HepG2 (cell line): ENCODE results near the gene CCN2. TPM values are rescaled to one million over a fixed set of nuclear protein-coding genes. Genes with fewer than 3 reads are reported as not detected.

Experiments
- ATAC-seq: fragments of 200-7000 bp; cut with Tn5 transposase; 3 replicates; pipeline ENCODE4 v1.9.1; 2020; ENCODE audit warnings: mild to moderate bottlenecking, moderate library complexity
- BruUV-seq: library from RNA; stranded (reverse); fragments of 400-500 nt; replicated peaks from 2 replicates; lab custom pipeline; 2021; lab: Mats Ljungman, UMichigan
- CTCF ChIA-PET: fragments of 300-600 bp; formaldehyde crosslinking; extraction: SDS; loops from one replicate; lab custom pipeline; 2021; ENCODE audit warnings: low total read pairs, inconsistent platforms, low intra/inter-chr PET ratio; lab: Yijun Ruan, JAX
- POLR2A ChIA-PET: fragments of 350-600 bp; sonication (Branson Sonifier 250); formaldehyde crosslinking; loops from one replicate; lab custom pipeline; 2020; ENCODE audit warnings: antibody characterized with exemption, inconsistent platforms; lab: Yijun Ruan, JAX
- DNase-seq: peaks from one replicate; pipeline ENCODE4 v3.0.0-alpha.2; 2015; ENCODE audit warnings: low spot score
- FAIRE-seq: peaks from 3 replicates; lab custom pipeline; 2011; peaks lifted over from hg19 to GRCh38; lab: Jason Lieb, UNC
- H2AFZ ChIP-seq: one replicate; pipeline ENCODE4 v1.6.1; 2011; ENCODE audit warnings: low read length, inconsistent platforms
- H3K27ac ChIP-seq: fragments of 300-600 bp; 3 replicates; pipeline ENCODE4 v1.8.0; 2011; ENCODE audit warnings: mixed run types, mild to moderate bottlenecking, mixed read lengths, low read length, inconsistent platforms; ENCODE audit not compliant: insufficient read depth; ENCODE audit errors: extremely low read length
- H3K27me3 ChIP-seq, 2 experiments: fragments of 200-600 bp in 1 of 2; 2 replicates in 1 of 2; 3 replicates in 1 of 2; pipeline versions ENCODE4 v1.6.0 to v1.8.0; 2011; ENCODE audit warnings: low read length in 2 of 2, mild to moderate bottlenecking in 2 of 2, moderate library complexity in 2 of 2, inconsistent platforms in 1 of 2; ENCODE audit not compliant: insufficient read depth in 2 of 2, control insufficient read depth in 1 of 2
- H3K36me3 ChIP-seq, 2 experiments: fragments of 200-600 bp in 1 of 2; replicated peaks in 1 of 2; 2 replicates in 1 of 2; 3 replicates in 1 of 2; pipeline versions ENCODE4 v1.5.1 to v1.8.0; 2011; ENCODE audit warnings: low read length in 2 of 2, inconsistent platforms in 1 of 2; ENCODE audit not compliant: insufficient read depth in 2 of 2, control insufficient read depth in 1 of 2
- H3K4me1 ChIP-seq: 2 replicates; pipeline ENCODE4 v1.5.1; 2012; ENCODE audit warnings: low read length, inconsistent platforms; ENCODE audit not compliant: insufficient read depth
- H3K4me2 ChIP-seq: 2 replicates; pipeline ENCODE4 v1.6.0; 2011; ENCODE audit warnings: low read depth, low read length, inconsistent platforms
- H3K4me3 ChIP-seq, 3 experiments: fragments of 200-600 bp in 1 of 3; sonication (generic), shearing (Covaris generic) in 1 of 3; replicated peaks in 1 of 3; 2 replicates each; pipeline ENCODE4 v1.5.1; 2011 to 2016; ENCODE audit warnings: low read length in 3 of 3, inconsistent platforms in 2 of 3, low read depth in 2 of 3, mild to moderate bottlenecking in 2 of 3, control low read depth in 1 of 3, mixed read lengths in 1 of 3; ENCODE audit not compliant: insufficient read depth in 1 of 3
- H3K79me2 ChIP-seq: one replicate; pipeline ENCODE4 v1.6.1; 2011; ENCODE audit warnings: low read length, inconsistent platforms; ENCODE audit not compliant: insufficient read depth
- H3K9ac ChIP-seq: 2 replicates; pipeline ENCODE4 v1.6.0; 2011; ENCODE audit warnings: mild to moderate bottlenecking, low read depth, low read length, inconsistent platforms; ENCODE audit not compliant: insufficient read depth
- H3K9me3 ChIP-seq: 2 replicates; pipeline ENCODE4 v1.5.1; 2012; ENCODE audit warnings: mild to moderate bottlenecking, low read length
- H4K20me1 ChIP-seq: 2 replicates; pipeline ENCODE4 v1.6.0; 2011; ENCODE audit warnings: inconsistent platforms, mild to moderate bottlenecking, low read length, moderate library complexity; ENCODE audit not compliant: insufficient read depth
- BCL6 ChIP-seq: IDR thresholded peaks from 2 replicates; pipeline ENCODE4 v1.6.1; 2016; ENCODE audit warnings: missing genetic modification reagents, missing compliant biosample characterization
- CBFB ChIP-seq: sonication (generic); formaldehyde crosslinking; IDR thresholded peaks from 2 replicates; pipeline ENCODE4 v1.4.0; 2020; ENCODE audit warnings: missing genetic modification reagents
- CTCF ChIP-seq: sonication (generic); formaldehyde crosslinking; IDR thresholded peaks from 2 replicates; pipeline ENCODE4 v1.5.0; 2020; ENCODE audit warnings: mild to moderate bottlenecking, missing genetic modification reagents, moderate library complexity
- FOXA3 ChIP-seq: IDR thresholded peaks from 2 replicates; pipeline ENCODE4 v1.6.1; 2016; ENCODE audit warnings: missing genetic modification reagents, missing compliant biosample characterization
- NKX3-1 ChIP-seq: sonication (generic); formaldehyde crosslinking; IDR thresholded peaks from 2 replicates; pipeline ENCODE4 v1.5.0; 2020; ENCODE audit warnings: missing genetic modification reagents
- NR3C1 ChIP-seq: sonication (generic); formaldehyde crosslinking; IDR thresholded peaks from 2 replicates; pipeline ENCODE4 v1.4.0; 2020; ENCODE audit warnings: missing genetic modification reagents
- PCBP2 ChIP-seq: fragments of 200-400 bp; formaldehyde crosslinking; optimal IDR thresholded peaks from 2 replicates; pipeline ENCODE3; 2018; ENCODE audit warnings: low read length, low read depth; ENCODE audit not compliant: poor library complexity, severe bottlenecking
- SOX5 ChIP-seq: IDR thresholded peaks from 2 replicates; pipeline ENCODE4 v1.6.1; 2016; ENCODE audit warnings: borderline replicate concordance
- STAG1 ChIP-seq: sonication (generic); formaldehyde crosslinking; IDR thresholded peaks from 2 replicates; pipeline ENCODE4 v1.4.0; 2020; ENCODE audit warnings: missing genetic modification reagents
- SYNCRIP ChIP-seq: fragments of 200-400 bp; formaldehyde crosslinking; IDR thresholded peaks from 2 replicates; pipeline ENCODE4 v1.6.1; 2018; ENCODE audit warnings: mild to moderate bottlenecking, low read depth, low read length; ENCODE audit not compliant: insufficient read depth
- TEAD3 ChIP-seq: optimal IDR thresholded peaks from 2 replicates; pipeline ENCODE3; 2016; ENCODE audit warnings: borderline replicate concordance
- UBTF ChIP-seq: sonication (generic); formaldehyde crosslinking; IDR thresholded peaks from 2 replicates; pipeline ENCODE4 v1.4.0; 2020; ENCODE audit warnings: mild to moderate bottlenecking, missing genetic modification reagents
- WIZ ChIP-seq: sonication (generic); formaldehyde crosslinking; IDR thresholded peaks from 2 replicates; pipeline ENCODE4 v1.5.1; 2020; ENCODE audit warnings: mild to moderate bottlenecking, missing genetic modification reagents
- ZFX ChIP-seq: sonication (generic); formaldehyde crosslinking; IDR thresholded peaks from 2 replicates; pipeline ENCODE4 v1.4.0; 2020; ENCODE audit warnings: mild to moderate bottlenecking, low read depth, missing genetic modification reagents, moderate library complexity
- ZFYVE20 ChIP-seq: sonication (generic); formaldehyde crosslinking; IDR thresholded peaks from 2 replicates; pipeline ENCODE4 v1.8.0; 2023; ENCODE audit warnings: low read depth, mild to moderate bottlenecking, moderate library complexity, missing genetic modification reagents, borderline replicate concordance
- ZNF253 ChIP-seq: sonication (generic); formaldehyde crosslinking; IDR thresholded peaks from 2 replicates; pipeline ENCODE4 v1.8.0; 2022; ENCODE audit warnings: mild to moderate bottlenecking, missing genetic modification reagents, borderline replicate concordance
- ZNF331 ChIP-seq: sonication (generic); formaldehyde crosslinking; IDR thresholded peaks from 2 replicates; pipeline ENCODE4 v1.4.0; 2020; ENCODE audit warnings: missing genetic modification reagents
- ZNF367 ChIP-seq: sonication (generic); formaldehyde crosslinking; IDR thresholded peaks from 2 replicates; pipeline ENCODE4 v1.4.0; 2020; ENCODE audit warnings: missing genetic modification reagents, borderline replicate concordance
- ZNF44 ChIP-seq: sonication (generic); formaldehyde crosslinking; IDR thresholded peaks from 2 replicates; pipeline ENCODE4 v1.5.1; 2020; ENCODE audit warnings: mild to moderate bottlenecking, missing genetic modification reagents
- ZNF7 ChIP-seq: IDR thresholded peaks from 2 replicates; pipeline ENCODE4 v1.6.1; 2016; ENCODE audit warnings: missing biosample characterization, missing genetic modification reagents
- ZNF776 ChIP-seq: sonication (generic); formaldehyde crosslinking; IDR thresholded peaks from 2 replicates; pipeline ENCODE4 v1.4.0; 2020; ENCODE audit warnings: mild to moderate bottlenecking, missing genetic modification reagents
- ZNF83 ChIP-seq: sonication (generic); formaldehyde crosslinking; IDR thresholded peaks from 2 replicates; pipeline ENCODE4 v1.4.0; 2020; ENCODE audit warnings: missing genetic modification reagents, mild to moderate bottlenecking, borderline replicate concordance
- WGBS: methylation state at CpG from one replicate; pipeline ENCODE4 v1.1.6; 2017; ENCODE audit warnings: low lambda C conversion rate; 5-methylcytosine and 5-hydroxymethylcytosine counted together
- in situ Hi-C: cut with HindIII; loops from 2 replicates; pipeline ENCODE4 v1.10.0; 2017; ENCODE audit warnings: low pct_unique_long_range_greater_than_20kb; ENCODE audit not compliant: extremely low pct_ligation_motif_present
- intact Hi-C: fragments of 100-400 bp; cut with micrococcal nuclease; formaldehyde crosslinking; loops from one replicate; pipeline ENCODE4 v1.10.0; 2022; ENCODE audit not compliant: unreplicated experiment
- polyA plus RNA-seq, 8 experiments: library from polyadenylated mRNA; depleted of rRNA in 3 of 8; stranded (reverse) in 7 of 8; unstranded in 1 of 8; fragments of >200 nt; fragmentation: Illumina TruSeq in 4 of 8; extraction: Trizol in 4 of 8; gene quantifications; 2 replicates each; pipeline versions ENCODE4 v1.2.1 to v1.2.3, GENCODE V29; 2011 to 2016; ENCODE audit warnings: low read depth in 4 of 8, missing spikeins in 1 of 8, mixed read lengths in 1 of 8; ENCODE audit not compliant: insufficient read depth in 1 of 8
- total RNA-seq, 5 experiments: library from RNA; depleted of rRNA; stranded (reverse); fragments of >200 nt; fragmentation: Illumina TruSeq; extraction: Trizol; gene quantifications; 2 replicates each; pipeline ENCODE4 v1.2.3, GENCODE V29; 2016; ENCODE audit warnings: low read depth in 1 of 5
- TF ChIP-seq, protein P1 (sequence below): sonication (generic); formaldehyde crosslinking; IDR thresholded peaks from 2 replicates; pipeline ENCODE4 v1.5.1; 2020; ENCODE audit warnings: missing genetic modification reagents, mild to moderate bottlenecking, borderline replicate concordance

CCN2 gene
- total and polyA plus RNA-seq, 2 of the 13 experiments (the other 11 are each of a cell fraction or from before 2014, with no cell fraction given), result 34.7 to 316 TPM

DNA sequence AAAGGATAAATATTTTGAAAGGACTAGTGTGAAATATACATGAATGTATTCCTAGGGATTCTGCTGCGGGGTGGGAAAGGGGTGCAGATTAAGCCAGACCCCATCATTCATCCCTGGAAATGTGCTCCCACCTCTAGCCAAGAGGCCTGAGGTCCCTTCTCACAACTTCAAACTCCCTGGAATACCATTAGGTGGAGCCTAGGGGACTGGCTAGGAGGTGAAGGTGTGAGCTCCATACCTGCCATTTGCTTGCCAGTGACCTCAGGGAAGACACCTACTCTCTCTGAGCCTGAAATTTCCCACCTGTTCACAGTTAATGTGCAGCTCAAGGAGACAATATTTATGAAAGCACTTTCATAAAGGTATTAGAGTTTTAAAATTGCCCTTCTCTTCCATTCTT lies 4.7 kb upstream of the CCN2 start:
- H2AFZ ChIP-seq, result no peak overlapping the region
- H3K36me3 ChIP-seq, result no peaks in the 10 kb centered on the region
- no peak overlapping the region for H3K4me2 ChIP-seq
- H3K79me2 ChIP-seq, result no peaks in the 10 kb centered on the region
- H4K20me1 ChIP-seq, result no peaks in the 10 kb centered on the region; the same call in 1 of the 2 replicates
- ATAC-seq (no peak), FAIRE-seq (no peak), DNase-seq (peak; percentile 42)
- peaks cover 93% of the 10 kb centered on the region for H3K4me1 ChIP-seq
- no TSS peak for BruUV-seq
- intact Hi-C loops, result loop anchor here (10.0 kb wide), 1 partner anchor 859 kb away; the partner anchor contains the start of gene RPS12
- in situ Hi-C loops, result loop anchor here (10.0 kb wide), 1 partner anchor 209 kb away; no protein-coding TSS in a partner anchor
- no peak overlapping the region for H3K4me3 ChIP-seq
- H3K9ac ChIP-seq, result no peak overlapping the region
- 95% methylated on average over 1 of the region's 1 CpG for WGBS
- no peaks in the 10 kb centered on the region for H3K27me3 ChIP-seq
- POLR2A ChIA-PET, result interaction anchor here (1.1 to 1.2 kb wide), 4 partner anchors 21 to 42 kb away, joined by 3 to 6 read pairs (median 4); no protein-coding TSS in a partner anchor
- H3K27ac ChIP-seq, result no peak overlapping the region
- H3K9me3 ChIP-seq, result no peaks in the 10 kb centered on the region
- CTCF ChIA-PET, result interaction anchor here (1.3 kb wide), 1 partner anchor 31 kb away, joined by 3 read pairs; no protein-coding TSS in a partner anchor
- TF ChIP-seq, protein P1, sequence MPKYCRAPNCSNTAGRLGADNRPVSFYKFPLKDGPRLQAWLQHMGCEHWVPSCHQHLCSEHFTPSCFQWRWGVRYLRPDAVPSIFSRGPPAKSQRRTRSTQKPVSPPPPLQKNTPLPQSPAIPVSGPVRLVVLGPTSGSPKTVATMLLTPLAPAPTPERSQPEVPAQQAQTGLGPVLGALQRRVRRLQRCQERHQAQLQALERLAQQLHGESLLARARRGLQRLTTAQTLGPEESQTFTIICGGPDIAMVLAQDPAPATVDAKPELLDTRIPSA, result no peak
- no peak for TF ChIP-seq NKX3-1 (CRISPR knock-in tag)
- no peak for TF ChIP-seq SOX5
- TF ChIP-seq PCBP2, result no peak
- TF ChIP-seq STAG1 (CRISPR knock-in tag), result peak; percentile 66
- no peak for TF ChIP-seq ZFYVE20
- no peak for TF ChIP-seq UBTF (CRISPR knock-in tag)
- no peak for TF ChIP-seq ZNF7 (CRISPR knock-in tag)
- TF ChIP-seq ZFX (CRISPR knock-in tag), result no peak
- TF ChIP-seq TEAD3 (CRISPR knock-in tag), result peak; percentile 35
- TF ChIP-seq FOXA3 (CRISPR knock-in tag), result no peak
- TF ChIP-seq ZNF83 (CRISPR knock-in tag), result no peak
- no peak for TF ChIP-seq CBFB (CRISPR knock-in tag)
- TF ChIP-seq ZNF367 (CRISPR knock-in tag), result no peak
- no peak for TF ChIP-seq NR3C1 (CRISPR knock-in tag)
- no peak for TF ChIP-seq ZNF253 (CRISPR knock-in tag)
- TF ChIP-seq BCL6 (CRISPR knock-in tag), result 0 out of 2 replicates have a peak, but pooled peaks have one; percentile 12
- TF ChIP-seq SYNCRIP, result no peak
- no peak for TF ChIP-seq WIZ (CRISPR knock-in tag)
- no peak for TF ChIP-seq ZNF44 (CRISPR knock-in tag)
- no peak for TF ChIP-seq ZNF776 (CRISPR knock-in tag)
- peak; percentile 58 for TF ChIP-seq CTCF (CRISPR knock-in tag)
- TF ChIP-seq ZNF331 (CRISPR knock-in tag), result 0 out of 2 replicates have a peak, but pooled peaks have one; percentile 13
